ENCODE measurements around the gene HBEGF. TPM values are rescaled to one million over a fixed set of nuclear protein-coding genes. Genes with fewer than 3 reads are reported as not detected.

Gene HBEGF
- total and polyA plus RNA-seq, 2 experiments from 2014 or later = 2.2 to 2.9 TPM

DNA sequence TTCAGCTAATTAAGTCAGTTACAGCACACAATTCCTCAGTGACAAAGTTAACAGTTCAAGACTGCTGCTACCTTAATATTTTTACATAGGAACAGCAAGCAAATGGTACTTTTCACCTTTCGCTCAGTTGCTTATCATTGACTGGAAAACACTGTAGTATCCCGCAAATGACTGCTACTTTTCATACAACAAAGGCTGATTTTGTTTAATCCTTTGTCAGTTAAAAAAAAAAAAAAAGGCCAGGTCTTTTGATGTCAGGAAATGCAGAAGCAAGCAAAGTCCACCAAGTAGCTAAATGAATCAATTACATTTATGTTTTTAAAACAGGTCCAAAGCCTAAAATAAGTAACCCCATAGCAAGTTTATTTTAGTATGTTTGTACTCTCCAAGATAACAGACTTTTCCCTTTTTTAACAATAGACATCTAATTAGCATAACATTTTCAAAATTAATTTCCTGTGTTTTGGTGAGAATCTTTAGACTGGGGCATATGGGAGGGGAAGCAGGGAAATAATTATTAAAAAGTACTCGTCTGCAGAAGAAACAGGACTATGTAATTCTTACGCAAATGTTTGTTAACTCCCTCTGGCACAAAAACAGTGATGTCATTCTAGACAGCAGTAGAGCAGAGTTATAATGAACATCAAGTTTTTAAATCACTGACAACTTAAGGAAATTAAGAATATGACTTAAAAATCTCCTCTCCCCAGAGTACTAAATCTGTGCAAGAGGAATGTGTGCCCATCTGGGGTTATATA, 53.1 kb downstream of the HBEGF start (continued):
- no peak for TF ChIP-seq EZH2 (IDR thresholded peaks at IDR 0.05; ENCODE audit: low read depth, unreplicated experiment)
- TF ChIP-seq CREB1 (CRISPR knock-in tag; IDR thresholded peaks at IDR 0.05; ENCODE audit: low read depth) = no peak
- no peak for TF ChIP-seq STAT1 (IDR thresholded peaks at IDR 0.05; ENCODE audit: unreplicated experiment)
- no peak for TF ChIP-seq NANOG (IDR thresholded peaks at IDR 0.05; ENCODE audit: borderline replicate concordance)
- no peak for TF ChIP-seq ZNF114 (CRISPR knock-in tag; IDR thresholded peaks at IDR 0.05)
- no peak for TF ChIP-seq POLR2AphosphoS5 (IDR thresholded peaks at IDR 0.05; ENCODE audit: low read depth)

DNA sequence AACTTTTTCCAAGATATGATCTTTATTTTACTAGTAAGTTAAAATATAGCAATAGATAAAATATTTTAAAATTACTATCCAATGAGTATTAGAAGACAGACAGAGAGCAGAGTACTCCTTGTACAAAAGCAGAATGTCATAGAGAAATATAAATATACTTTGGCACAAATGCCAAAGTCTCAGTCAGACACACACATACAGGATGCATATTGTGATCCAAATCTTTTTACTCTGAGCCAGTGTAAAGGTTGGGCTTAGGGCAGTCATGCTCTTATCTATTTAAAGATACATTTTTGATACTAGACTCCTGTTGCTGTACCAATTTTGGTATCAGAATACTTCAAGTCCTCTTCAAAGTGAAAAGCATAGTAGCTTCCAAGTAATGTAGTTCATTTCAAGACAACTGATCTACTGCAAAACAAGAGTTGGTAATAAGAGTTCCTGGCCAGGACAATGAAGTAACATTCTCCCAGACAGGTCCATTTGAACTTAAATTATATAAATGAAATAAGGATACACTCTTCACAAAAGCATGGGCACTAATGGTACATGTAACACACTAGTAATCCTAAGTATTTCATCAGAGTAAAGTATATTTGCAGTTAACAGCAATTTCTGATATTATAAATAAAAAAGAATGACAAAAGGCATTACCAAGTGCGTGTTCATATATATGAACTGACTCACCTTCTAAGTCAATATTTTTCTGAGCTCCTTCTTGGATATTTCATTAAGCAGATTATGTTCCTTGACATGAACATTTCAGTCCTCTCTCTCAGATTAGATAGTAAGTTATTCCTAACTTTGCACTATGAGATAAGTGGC, 54.0 kb downstream of the HBEGF start:
- no peak overlapping the region for H3K4me2 ChIP-seq
- Mint-ChIP-seq H3K27ac (no peak overlapping the region), H3K4me3 (no peak overlapping the region), H3K9me3 (no peaks in the 10 kb centered on the region), H3K36me3 (ENCODE audit: low read depth) (no peaks in the 10 kb centered on the region), H3K27me3 (ENCODE audit: insufficient read depth, low read depth, poor library complexity) (peaks cover 2% of the 10 kb centered on the region), H3K4me1 (peaks cover 7% of the 10 kb centered on the region; the same call in 2 of the 3 replicates)
- no peaks in the 10 kb centered on the region for H3F3A ChIP-seq (replicated peaks; ENCODE audit: low read depth)
- peaks cover 100% of the 10 kb centered on the region for H3K79me2 ChIP-seq (replicated peaks; ENCODE audit: insufficient read depth)
- H3K27ac ChIP-seq (ENCODE audit: low read depth) = no peak overlapping the region
- no peaks in the 10 kb centered on the region for H3K27me3 ChIP-seq (ENCODE audit: insufficient read depth)
- H3K9me2 ChIP-seq (ENCODE audit: insufficient read depth) = no peaks in the 10 kb centered on the region
- no peak overlapping the region for H2AFZ ChIP-seq
- H4K20me1 ChIP-seq (replicated peaks; ENCODE audit: insufficient read depth) = peaks cover 27% of the 10 kb centered on the region
- no peak for DNase-seq (ENCODE audit: low spot score)
- ATAC-seq = no peak
- no peaks in the 10 kb centered on the region for H3K36me3 ChIP-seq (ENCODE audit: insufficient read depth)
- peaks cover 25% of the 10 kb centered on the region for H3K4me1 ChIP-seq (ENCODE audit: insufficient read depth)
- no peak overlapping the region for H3K4me3 ChIP-seq
- TF ChIP-seq, protein P1, sequence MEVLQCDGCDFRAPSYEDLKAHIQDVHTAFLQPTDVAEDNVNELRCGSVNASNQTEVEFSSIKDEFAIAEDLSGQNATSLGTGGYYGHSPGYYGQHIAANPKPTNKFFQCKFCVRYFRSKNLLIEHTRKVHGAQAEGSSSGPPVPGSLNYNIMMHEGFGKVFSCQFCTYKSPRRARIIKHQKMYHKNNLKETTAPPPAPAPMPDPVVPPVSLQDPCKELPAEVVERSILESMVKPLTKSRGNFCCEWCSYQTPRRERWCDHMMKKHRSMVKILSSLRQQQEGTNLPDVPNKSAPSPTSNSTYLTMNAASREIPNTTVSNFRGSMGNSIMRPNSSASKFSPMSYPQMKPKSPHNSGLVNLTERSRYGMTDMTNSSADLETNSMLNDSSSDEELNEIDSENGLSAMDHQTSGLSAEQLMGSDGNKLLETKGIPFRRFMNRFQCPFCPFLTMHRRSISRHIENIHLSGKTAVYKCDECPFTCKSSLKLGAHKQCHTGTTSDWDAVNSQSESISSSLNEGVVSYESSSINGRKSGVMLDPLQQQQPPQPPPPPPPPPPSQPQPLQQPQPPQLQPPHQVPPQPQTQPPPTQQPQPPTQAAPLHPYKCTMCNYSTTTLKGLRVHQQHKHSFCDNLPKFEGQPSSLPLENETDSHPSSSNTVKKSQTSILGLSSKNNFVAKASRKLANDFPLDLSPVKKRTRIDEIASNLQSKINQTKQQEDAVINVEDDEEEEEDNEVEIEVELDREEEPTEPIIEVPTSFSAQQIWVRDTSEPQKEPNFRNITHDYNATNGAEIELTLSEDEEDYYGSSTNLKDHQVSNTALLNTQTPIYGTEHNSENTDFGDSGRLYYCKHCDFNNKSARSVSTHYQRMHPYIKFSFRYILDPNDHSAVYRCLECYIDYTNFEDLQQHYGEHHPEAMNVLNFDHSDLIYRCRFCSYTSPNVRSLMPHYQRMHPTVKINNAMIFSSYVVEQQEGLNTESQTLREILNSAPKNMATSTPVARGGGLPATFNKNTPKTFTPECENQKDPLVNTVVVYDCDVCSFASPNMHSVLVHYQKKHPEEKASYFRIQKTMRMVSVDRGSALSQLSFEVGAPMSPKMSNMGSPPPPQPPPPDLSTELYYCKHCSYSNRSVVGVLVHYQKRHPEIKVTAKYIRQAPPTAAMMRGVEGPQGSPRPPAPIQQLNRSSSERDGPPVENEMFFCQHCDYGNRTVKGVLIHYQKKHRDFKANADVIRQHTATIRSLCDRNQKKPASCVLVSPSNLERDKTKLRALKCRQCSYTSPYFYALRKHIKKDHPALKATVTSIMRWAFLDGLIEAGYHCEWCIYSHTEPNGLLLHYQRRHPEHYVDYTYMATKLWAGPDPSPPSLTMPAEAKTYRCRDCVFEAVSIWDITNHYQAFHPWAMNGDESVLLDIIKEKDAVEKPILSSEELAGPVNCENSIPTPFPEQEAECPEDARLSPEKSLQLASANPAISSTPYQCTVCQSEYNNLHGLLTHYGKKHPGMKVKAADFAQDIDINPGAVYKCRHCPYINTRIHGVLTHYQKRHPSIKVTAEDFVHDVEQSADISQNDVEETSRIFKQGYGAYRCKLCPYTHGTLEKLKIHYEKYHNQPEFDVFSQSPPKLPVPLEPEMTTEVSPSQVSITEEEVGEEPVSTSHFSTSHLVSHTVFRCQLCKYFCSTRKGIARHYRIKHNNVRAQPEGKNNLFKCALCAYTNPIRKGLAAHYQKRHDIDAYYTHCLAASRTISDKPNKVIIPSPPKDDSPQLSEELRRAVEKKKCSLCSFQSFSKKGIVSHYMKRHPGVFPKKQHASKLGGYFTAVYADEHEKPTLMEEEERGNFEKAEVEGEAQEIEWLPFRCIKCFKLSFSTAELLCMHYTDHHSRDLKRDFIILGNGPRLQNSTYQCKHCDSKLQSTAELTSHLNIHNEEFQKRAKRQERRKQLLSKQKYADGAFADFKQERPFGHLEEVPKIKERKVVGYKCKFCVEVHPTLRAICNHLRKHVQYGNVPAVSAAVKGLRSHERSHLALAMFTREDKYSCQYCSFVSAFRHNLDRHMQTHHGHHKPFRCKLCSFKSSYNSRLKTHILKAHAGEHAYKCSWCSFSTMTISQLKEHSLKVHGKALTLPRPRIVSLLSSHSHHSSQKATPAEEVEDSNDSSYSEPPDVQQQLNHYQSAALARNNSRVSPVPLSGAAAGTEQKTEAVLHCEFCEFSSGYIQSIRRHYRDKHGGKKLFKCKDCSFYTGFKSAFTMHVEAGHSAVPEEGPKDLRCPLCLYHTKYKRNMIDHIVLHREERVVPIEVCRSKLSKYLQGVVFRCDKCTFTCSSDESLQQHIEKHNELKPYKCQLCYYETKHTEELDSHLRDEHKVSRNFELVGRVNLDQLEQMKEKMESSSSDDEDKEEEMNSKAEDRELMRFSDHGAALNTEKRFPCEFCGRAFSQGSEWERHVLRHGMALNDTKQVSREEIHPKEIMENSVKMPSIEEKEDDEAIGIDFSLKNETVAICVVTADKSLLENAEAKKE (CRISPR knock-in tag; IDR thresholded peaks at IDR 0.05) = no peak
- TF ChIP-seq POLR2AphosphoS5 (IDR thresholded peaks at IDR 0.05; ENCODE audit: low read depth) = no peak
- TF ChIP-seq STAT1 (IDR thresholded peaks at IDR 0.05; ENCODE audit: unreplicated experiment) = no peak
- TF ChIP-seq, protein P2, sequence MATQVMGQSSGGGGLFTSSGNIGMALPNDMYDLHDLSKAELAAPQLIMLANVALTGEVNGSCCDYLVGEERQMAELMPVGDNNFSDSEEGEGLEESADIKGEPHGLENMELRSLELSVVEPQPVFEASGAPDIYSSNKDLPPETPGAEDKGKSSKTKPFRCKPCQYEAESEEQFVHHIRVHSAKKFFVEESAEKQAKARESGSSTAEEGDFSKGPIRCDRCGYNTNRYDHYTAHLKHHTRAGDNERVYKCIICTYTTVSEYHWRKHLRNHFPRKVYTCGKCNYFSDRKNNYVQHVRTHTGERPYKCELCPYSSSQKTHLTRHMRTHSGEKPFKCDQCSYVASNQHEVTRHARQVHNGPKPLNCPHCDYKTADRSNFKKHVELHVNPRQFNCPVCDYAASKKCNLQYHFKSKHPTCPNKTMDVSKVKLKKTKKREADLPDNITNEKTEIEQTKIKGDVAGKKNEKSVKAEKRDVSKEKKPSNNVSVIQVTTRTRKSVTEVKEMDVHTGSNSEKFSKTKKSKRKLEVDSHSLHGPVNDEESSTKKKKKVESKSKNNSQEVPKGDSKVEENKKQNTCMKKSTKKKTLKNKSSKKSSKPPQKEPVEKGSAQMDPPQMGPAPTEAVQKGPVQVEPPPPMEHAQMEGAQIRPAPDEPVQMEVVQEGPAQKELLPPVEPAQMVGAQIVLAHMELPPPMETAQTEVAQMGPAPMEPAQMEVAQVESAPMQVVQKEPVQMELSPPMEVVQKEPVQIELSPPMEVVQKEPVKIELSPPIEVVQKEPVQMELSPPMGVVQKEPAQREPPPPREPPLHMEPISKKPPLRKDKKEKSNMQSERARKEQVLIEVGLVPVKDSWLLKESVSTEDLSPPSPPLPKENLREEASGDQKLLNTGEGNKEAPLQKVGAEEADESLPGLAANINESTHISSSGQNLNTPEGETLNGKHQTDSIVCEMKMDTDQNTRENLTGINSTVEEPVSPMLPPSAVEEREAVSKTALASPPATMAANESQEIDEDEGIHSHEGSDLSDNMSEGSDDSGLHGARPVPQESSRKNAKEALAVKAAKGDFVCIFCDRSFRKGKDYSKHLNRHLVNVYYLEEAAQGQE (IDR thresholded peaks at IDR 0.05; ENCODE audit: unreplicated experiment) = no peak
- TF ChIP-seq EZH2 (IDR thresholded peaks at IDR 0.05; ENCODE audit: low read depth, unreplicated experiment) = no peak
- no peak for TF ChIP-seq CREB1 (CRISPR knock-in tag; IDR thresholded peaks at IDR 0.05; ENCODE audit: low read depth)
- TF ChIP-seq ZNF331 (CRISPR knock-in tag; IDR thresholded peaks at IDR 0.05; ENCODE audit: low read depth) = no peak
- TF ChIP-seq, protein P3, sequence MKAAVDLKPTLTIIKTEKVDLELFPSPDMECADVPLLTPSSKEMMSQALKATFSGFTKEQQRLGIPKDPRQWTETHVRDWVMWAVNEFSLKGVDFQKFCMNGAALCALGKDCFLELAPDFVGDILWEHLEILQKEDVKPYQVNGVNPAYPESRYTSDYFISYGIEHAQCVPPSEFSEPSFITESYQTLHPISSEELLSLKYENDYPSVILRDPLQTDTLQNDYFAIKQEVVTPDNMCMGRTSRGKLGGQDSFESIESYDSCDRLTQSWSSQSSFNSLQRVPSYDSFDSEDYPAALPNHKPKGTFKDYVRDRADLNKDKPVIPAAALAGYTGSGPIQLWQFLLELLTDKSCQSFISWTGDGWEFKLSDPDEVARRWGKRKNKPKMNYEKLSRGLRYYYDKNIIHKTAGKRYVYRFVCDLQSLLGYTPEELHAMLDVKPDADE (IDR thresholded peaks at IDR 0.05) = no peak
- no peak for TF ChIP-seq NANOG (IDR thresholded peaks at IDR 0.05; ENCODE audit: borderline replicate concordance)
- no peak for TF ChIP-seq ZNF114 (CRISPR knock-in tag; IDR thresholded peaks at IDR 0.05)
- no peak for TF ChIP-seq EZH2phosphoT487 (IDR thresholded peaks at IDR 0.05; ENCODE audit: unreplicated experiment)

All from GM23338 (cell line).